Heart right ventricle (tissue), 16 donors: ENCODE measurements around the gene HPN. TPM values are rescaled to one million over a fixed set of nuclear protein-coding genes. Genes with fewer than 3 reads are reported as not detected.

Source experiments
- ATAC-seq, 8 donors: fragments of 200-7000 bp; cut with Tn5 transposase; one replicate each; pipeline ENCODE4 v1.9.1; 2020; ENCODE audit warnings: mild to moderate bottlenecking in 8 of 8, moderate library complexity in 8 of 8, moderate number of reproducible peaks in 1 of 8
- DNase-seq, 2 donors: peaks; one replicate each; pipeline ENCODE4 v3.0.0-alpha.2; 2020
- H3K27ac ChIP-seq, 10 donors: fragments of 200-600 bp; sonication (generic) in 2 of 10; one replicate each; pipeline versions ENCODE4 v1.5.0 to v1.8.0; 2020 to 2022; ENCODE audit warnings: mild to moderate bottlenecking in 3 of 10
- H3K27me3 ChIP-seq, 7 donors: fragments of 200-600 bp; one replicate each; pipeline ENCODE4 v1.8.0; 2021 to 2022; ENCODE audit warnings: mild to moderate bottlenecking in 2 of 7
- H3K36me3 ChIP-seq, 9 donors: fragments of 200-600 bp; sonication (generic) in 1 of 9; one replicate each; pipeline versions ENCODE4 v1.5.0 to v1.8.0; 2020 to 2022; ENCODE audit warnings: mild to moderate bottlenecking in 2 of 9
- H3K4me1 ChIP-seq, 9 donors: fragments of 200-600 bp; sonication (generic) in 1 of 9; one replicate each; pipeline versions ENCODE4 v1.5.0 to v1.8.0; 2020 to 2022; ENCODE audit warnings: mild to moderate bottlenecking in 4 of 9
- H3K4me3 ChIP-seq, 10 donors: fragments of 200-600 bp; sonication (generic) in 2 of 10; one replicate each; pipeline versions ENCODE4 v1.5.0 to v1.8.0; 2020 to 2022; ENCODE audit warnings: mild to moderate bottlenecking in 7 of 10, moderate library complexity in 2 of 10
- H3K9me3 ChIP-seq, 11 donors: fragments of 200-600 bp in 10 of 11; sonication (generic) in 2 of 11; one replicate each; pipeline versions ENCODE4 v1.5.0 to v1.8.0; 2013 to 2022; ENCODE audit warnings: mild to moderate bottlenecking in 2 of 11, control low read depth in 1 of 11, moderate library complexity in 1 of 11
- WGBS, 2 donors: extraction: QIAGEN DNeasy Blood & Tissue Kit; methylation state at CpG; one replicate each; pipeline ENCODE4 v1.1.7; 2013; ENCODE audit warnings: inconsistent platforms in 1 of 2; 5-methylcytosine and 5-hydroxymethylcytosine counted together
- intact Hi-C, 10 donors: fragments of 100-400 bp; cut with DNase I; formaldehyde crosslinking; loops; one replicate each; pipeline versions ENCODE4 v1.11.1 to v1.14.2; 2022
- polyA plus RNA-seq, 2 donors: library from polyadenylated mRNA; stranded (reverse); fragments of 200-250 nt; gene quantifications; one replicate each; pipeline ENCODE4 v1.2.3, GENCODE V29; 2013
- total RNA-seq, 10 donors: library from RNA; stranded (reverse); fragmentation: NEBNext Ultra II Directional in 3 of 10; extraction: Animal tissue kit (Norgen Biotek cat#: 25700) in 3 of 10; gene quantifications; one replicate each; pipeline versions ENCODE4 v1.2.1 to v1.2.4, GENCODE V29; 2021 to 2023
- TF ChIP-seq, protein P1 (sequence below), 9 donors: fragments of 200-600 bp; sonication (generic) in 2 of 9; IDR thresholded peaks; one replicate each; pipeline versions ENCODE4 v1.5.0 to v1.8.0; 2021 to 2022; ENCODE audit warnings: antibody characterized with exemption in 9 of 9, mild to moderate bottlenecking in 5 of 9, moderate library complexity in 1 of 9
- donor health status: Arrhythmogenic right ventricular cardiomyopathy.
- donor health status: ischemic (EF 13 %, LVEDD 7.1; RV severe dilation, severe dysfunction).
- donor health status: healthy with polysubstance abuse.
- donor health status: DM: no; HTN: yes; CAD: no.
- donor health status: DM: no; HTN: no; CAD: no.
- donor health status: ischemic (EF 25% LVEDD 6.9; RV normal size, moderate dysfunction).
- donor health status: ischemic (EF 25% LVEDD 5.7; RV mildly dilated, moderate dysfunction).
- donor health status: healthy.
- donor health status: DM: yes; HTN: yes; CAD: no.
- donor health status: Ischemic cardiomyopathy.
- donor health status: ischemic (EF 35%, LVEDD 5.7; RV mildly dilated, moderate dysfunction).
- donor health status: nonischemic (EF 11% LVEDD 7.7; RV severe dilation, severe dysfunction).
- donor health status: DM: yes; HTN: yes; CAD: no.
- donor health status: PGD.
- donor health status: ischemic (EF 29% LVEDD 5.4; RV normal size, mild dysfunction).
- donor health status: nonischemic (EF 23%, LVEDD 6.1; RV moderate dilation, normal function).

The HPN gene
- total and polyA plus RNA-seq, 12 donors = 1.4 to 13.1 (median 4.0) TPM

DNA sequence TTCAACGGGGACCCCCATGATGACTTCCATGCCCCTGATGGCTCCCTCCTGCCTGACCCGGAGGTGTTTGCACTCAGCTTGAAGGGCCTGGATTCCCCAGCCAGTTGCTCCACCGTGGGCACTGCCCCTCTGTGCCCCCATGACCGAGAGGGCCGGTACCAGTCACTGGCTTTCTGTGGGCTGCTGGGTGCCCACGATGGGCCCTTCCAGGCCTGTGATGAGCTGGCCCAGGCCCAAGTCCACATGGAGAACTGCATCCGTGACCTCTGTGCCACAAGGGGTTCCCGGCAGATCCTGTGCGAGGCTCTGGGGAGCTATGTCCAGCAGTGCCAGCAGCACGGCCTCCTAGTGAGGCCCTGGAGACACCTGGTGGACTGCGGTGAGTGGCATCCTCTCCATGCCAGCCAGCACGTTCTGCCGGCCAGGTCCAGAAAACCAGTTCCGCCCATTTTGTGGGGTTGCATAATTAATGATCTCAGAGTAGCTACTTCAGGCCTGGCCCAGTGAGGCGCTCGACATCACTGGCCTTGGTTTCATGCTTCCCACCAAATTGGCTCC lies 39.2 kb downstream of the HPN start:
- DNase-seq = no peak
- Histone ChIP-seq H3K27ac (no peak overlapping the region), H3K36me3 (no peaks in the 10 kb centered on the region), H3K4me3 (no peak overlapping the region), H3K4me1 (no peaks in the 10 kb centered on the region), H3K27me3 (no peaks in the 10 kb centered on the region), H3K9me3 (no peaks in the 10 kb centered on the region)
- TF ChIP-seq, protein P1, sequence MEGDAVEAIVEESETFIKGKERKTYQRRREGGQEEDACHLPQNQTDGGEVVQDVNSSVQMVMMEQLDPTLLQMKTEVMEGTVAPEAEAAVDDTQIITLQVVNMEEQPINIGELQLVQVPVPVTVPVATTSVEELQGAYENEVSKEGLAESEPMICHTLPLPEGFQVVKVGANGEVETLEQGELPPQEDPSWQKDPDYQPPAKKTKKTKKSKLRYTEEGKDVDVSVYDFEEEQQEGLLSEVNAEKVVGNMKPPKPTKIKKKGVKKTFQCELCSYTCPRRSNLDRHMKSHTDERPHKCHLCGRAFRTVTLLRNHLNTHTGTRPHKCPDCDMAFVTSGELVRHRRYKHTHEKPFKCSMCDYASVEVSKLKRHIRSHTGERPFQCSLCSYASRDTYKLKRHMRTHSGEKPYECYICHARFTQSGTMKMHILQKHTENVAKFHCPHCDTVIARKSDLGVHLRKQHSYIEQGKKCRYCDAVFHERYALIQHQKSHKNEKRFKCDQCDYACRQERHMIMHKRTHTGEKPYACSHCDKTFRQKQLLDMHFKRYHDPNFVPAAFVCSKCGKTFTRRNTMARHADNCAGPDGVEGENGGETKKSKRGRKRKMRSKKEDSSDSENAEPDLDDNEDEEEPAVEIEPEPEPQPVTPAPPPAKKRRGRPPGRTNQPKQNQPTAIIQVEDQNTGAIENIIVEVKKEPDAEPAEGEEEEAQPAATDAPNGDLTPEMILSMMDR (IDR thresholded peaks at IDR 0.05) = no peak
- intact Hi-C loops = loop anchor here in 1 of 10 donors (10.0 kb wide), 1 partner anchor 106 kb away; no protein-coding TSS in a partner anchor
- 85 to 86% methylated on average over 16 of the region's 16 CpGs for whole genome bisulfite sequencing, 2 donors
- ATAC-seq = no peak

DNA sequence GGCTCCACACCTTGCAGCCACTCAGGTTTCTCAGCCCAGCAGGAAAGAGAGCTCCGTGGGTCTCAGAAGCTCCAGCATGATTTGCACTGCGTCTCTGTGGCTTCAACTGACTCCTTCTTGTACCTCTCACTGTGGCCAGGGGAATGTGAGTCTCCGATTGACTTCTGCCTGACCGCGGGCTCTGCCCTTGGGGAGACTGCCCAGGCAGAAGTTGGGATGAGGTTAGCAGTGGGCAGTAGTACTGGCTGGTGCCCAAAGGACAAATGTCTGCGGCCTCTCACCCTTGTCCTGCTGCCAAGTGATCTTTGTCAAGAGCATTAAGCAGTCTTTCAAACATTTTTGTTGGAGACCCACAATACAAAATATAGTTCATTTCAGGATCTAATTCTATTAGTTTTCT lies 39.7 kb downstream of the HPN start:
- Histone ChIP-seq H3K27ac (no peak overlapping the region), H3K27me3 (peaks cover 0 to 1% (median 0%) of the 10 kb centered on the region in 7 donors), H3K4me1 (no peaks in the 10 kb centered on the region), H3K9me3 (no peaks in the 10 kb centered on the region), H3K4me3 (no peak overlapping the region), H3K36me3 (no peaks in the 10 kb centered on the region)
- TF ChIP-seq, protein P1 (IDR thresholded peaks at IDR 0.05) = no peak
- DNase-seq = no peak
- ATAC-seq = no peak
- intact Hi-C loops = loop anchor here in 1 of 10 donors (10.0 kb wide), 1 partner anchor 106 kb away; no protein-coding TSS in a partner anchor
- WGBS, 2 donors = 81 to 88% methylated on average over 6 of the region's 6 CpGs

DNA sequence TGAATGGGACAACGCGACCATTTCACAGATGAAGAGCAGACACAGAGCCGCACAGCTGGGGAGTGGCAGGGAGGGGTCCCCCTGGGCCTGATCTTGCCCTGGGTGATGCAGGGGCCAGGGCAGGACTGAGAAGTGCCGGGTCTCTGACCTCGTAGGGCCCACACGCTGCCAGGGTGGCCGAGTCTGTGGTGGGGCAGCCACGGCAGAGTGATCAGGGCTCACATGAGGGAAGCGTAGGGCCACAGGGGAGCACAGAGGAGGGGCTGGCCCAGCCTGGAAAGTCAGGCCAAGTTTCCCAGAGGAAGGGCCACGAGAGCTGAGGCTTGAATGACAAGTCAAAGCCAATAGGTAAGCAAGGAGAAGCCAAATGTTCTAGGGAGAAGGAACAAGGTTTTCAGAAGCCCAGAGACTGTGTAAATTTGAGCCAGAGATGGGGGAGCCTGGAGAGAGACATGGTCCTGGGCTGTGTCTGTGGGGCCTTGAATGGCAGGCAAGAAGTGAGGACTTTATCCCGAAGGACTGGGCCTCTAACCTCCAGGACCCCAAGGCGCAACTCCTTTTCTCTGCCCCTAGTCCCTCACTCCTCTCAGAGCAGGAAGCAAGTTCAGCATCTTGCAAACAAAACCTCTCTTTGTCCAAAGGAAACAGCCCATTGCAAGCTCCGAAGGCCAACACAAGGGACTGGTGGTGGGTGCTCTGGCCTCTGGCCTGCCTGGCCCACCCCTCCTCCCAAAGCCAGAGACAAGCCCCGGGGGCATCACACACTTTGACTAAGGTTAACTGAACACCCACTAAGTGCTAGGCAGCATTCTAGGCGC lies 42.4 kb downstream of the HPN start:
- no peaks in the 10 kb centered on the region for H3K36me3 ChIP-seq
- no peaks in the 10 kb centered on the region for H3K4me1 ChIP-seq
- H3K4me3 ChIP-seq = no peak overlapping the region
- intact Hi-C loops = loop anchor here in 1 of 10 donors (10.0 kb wide), 1 partner anchor 109 kb away; no protein-coding TSS in a partner anchor
- TF ChIP-seq, protein P1 (IDR thresholded peaks at IDR 0.05) = no peak
- 80 to 83% methylated on average over 15 of the region's 15 CpGs for WGBS, 2 donors
- H3K9me3 ChIP-seq = no peaks in the 10 kb centered on the region
- peaks cover 0 to 6% (median 0%) of the 10 kb centered on the region in 7 donors for H3K27me3 ChIP-seq
- ATAC-seq (no peak), DNase-seq (no peak)
- H3K27ac ChIP-seq = no peak overlapping the region

DNA sequence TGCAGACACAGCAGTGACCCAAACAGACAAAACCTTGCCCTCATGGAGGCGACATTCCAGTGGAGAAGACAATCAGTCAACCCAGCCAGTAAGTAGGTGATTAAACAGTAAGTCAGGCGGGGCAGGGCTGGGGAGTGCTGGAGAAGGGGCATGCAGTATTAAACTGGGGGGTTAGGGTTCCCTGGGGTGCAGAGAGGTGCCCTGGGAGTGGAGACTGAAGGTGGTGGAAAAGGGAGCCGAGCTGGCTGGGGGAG lies 42.9 kb downstream of the HPN start:
- Histone ChIP-seq H3K4me1 (no peaks in the 10 kb centered on the region), H3K9me3 (no peaks in the 10 kb centered on the region), H3K36me3 (no peaks in the 10 kb centered on the region), H3K4me3 (no peak overlapping the region), H3K27me3 (peaks cover 0 to 10% (median 0%) of the 10 kb centered on the region in 7 donors), H3K27ac (no peak overlapping the region)
- ATAC-seq (no peak), DNase-seq (no peak)
- TF ChIP-seq, protein P1 (IDR thresholded peaks at IDR 0.05) = no peak
- 79 to 88% methylated on average over 3 of the region's 3 CpGs for WGBS, 2 donors
- intact Hi-C loops = loop anchor here in 1 of 10 donors (10.0 kb wide), 1 partner anchor 110 kb away; no protein-coding TSS in a partner anchor
